Activated B cell treated with CpG ODN at 0.5 μM for 24 hours (primary cell): ENCODE measurements around the gene SLC16A7. TPM values are rescaled to one million over a fixed set of nuclear protein-coding genes. Genes with fewer than 3 reads are reported as not detected.

Source experiments
- ATAC-seq: fragments of 200-7000 bp; cut with Tn5 transposase; one replicate; pipeline ENCODE4 v1.10.0; 2021; ENCODE audit warnings: low read depth, mild to moderate bottlenecking, moderate library complexity
- CTCF ChIA-PET: fragments of 350-600 bp; sonication (Branson Sonifier 250); formaldehyde crosslinking; loops from one replicate; lab custom pipeline; 2021; ENCODE audit warnings: antibody characterized with exemption; lab: Charles Lee
- POLR2A ChIA-PET: fragments of 350-600 bp; sonication (Branson Sonifier 250); formaldehyde crosslinking; loops from one replicate; lab custom pipeline; 2021; ENCODE audit warnings: antibody characterized with exemption; lab: Charles Lee
- DNase-seq: peaks from one replicate; pipeline ENCODE4 v3.0.0; 2022
- H3K27ac Mint-ChIP-seq: one replicate; pipeline ENCODE4 v1.8.0; 2020; ENCODE audit warnings: mixed read lengths
- H3K27me3 Mint-ChIP-seq: one replicate; pipeline ENCODE4 v1.8.0; 2021; ENCODE audit warnings: mixed read lengths
- H3K36me3 Mint-ChIP-seq: one replicate; pipeline ENCODE4 v1.8.0; 2021; ENCODE audit warnings: low read depth, mixed read lengths
- H3K4me1 Mint-ChIP-seq: one replicate; pipeline ENCODE4 v1.8.0; 2021; ENCODE audit warnings: mixed read lengths
- H3K4me3 Mint-ChIP-seq: one replicate; pipeline ENCODE4 v1.8.0; 2020; ENCODE audit warnings: mild to moderate bottlenecking, mixed read lengths
- H3K9me3 Mint-ChIP-seq: one replicate; pipeline ENCODE4 v1.8.0; 2020; ENCODE audit warnings: mixed read lengths
- intact Hi-C: fragments of 100-400 bp; cut with micrococcal nuclease; formaldehyde crosslinking; loops from one replicate; pipeline ENCODE4 v1.15.1; 2024
- total RNA-seq: library from RNA; stranded (reverse); gene quantifications from 2 replicates; pipeline ENCODE4 v1.2.3, GENCODE V29; 2022
- TF ChIP-seq, protein P1 (sequence below): fragments of 200-600 bp; IDR thresholded peaks from one replicate; pipeline ENCODE4 v1.8.0; 2022; ENCODE audit warnings: antibody characterized with exemption, mild to moderate bottlenecking

Gene SLC16A7
- total RNA-seq, 1 donor from 2014 or later: 22.4 TPM

DNA sequence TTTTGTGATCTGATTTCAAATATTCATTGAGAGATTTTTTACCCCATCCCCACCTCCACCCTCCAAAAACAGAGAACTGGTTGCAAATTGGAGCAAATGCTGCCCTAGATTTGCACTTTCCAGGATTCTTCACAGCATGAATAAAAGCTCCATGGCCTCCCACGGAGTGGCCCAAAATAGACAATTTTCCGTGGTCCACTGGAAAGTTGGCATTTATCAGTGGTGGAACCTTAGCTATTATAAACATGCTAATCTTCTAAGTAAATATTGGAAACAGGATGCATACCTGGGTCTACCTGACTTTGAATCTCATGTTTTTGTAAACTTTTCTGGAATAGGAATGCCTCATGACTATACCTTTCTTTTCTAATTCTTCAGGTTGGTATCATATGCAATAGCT is 123.9 kb downstream of the SLC16A7 start:
- TF ChIP-seq, protein P1, sequence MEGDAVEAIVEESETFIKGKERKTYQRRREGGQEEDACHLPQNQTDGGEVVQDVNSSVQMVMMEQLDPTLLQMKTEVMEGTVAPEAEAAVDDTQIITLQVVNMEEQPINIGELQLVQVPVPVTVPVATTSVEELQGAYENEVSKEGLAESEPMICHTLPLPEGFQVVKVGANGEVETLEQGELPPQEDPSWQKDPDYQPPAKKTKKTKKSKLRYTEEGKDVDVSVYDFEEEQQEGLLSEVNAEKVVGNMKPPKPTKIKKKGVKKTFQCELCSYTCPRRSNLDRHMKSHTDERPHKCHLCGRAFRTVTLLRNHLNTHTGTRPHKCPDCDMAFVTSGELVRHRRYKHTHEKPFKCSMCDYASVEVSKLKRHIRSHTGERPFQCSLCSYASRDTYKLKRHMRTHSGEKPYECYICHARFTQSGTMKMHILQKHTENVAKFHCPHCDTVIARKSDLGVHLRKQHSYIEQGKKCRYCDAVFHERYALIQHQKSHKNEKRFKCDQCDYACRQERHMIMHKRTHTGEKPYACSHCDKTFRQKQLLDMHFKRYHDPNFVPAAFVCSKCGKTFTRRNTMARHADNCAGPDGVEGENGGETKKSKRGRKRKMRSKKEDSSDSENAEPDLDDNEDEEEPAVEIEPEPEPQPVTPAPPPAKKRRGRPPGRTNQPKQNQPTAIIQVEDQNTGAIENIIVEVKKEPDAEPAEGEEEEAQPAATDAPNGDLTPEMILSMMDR: no peak
- Mint-ChIP-seq H3K4me1 (peaks cover under 1% of the 10 kb centered on the region), H3K27me3 (no peaks in the 10 kb centered on the region), H3K4me3 (no peak overlapping the region), H3K27ac (no peak overlapping the region), H3K36me3 (peaks cover 13% of the 10 kb centered on the region), H3K9me3 (no peaks in the 10 kb centered on the region)
- ATAC-seq (no peak), DNase-seq (no peak)
- intact Hi-C loops: no loop called here
- POLR2A ChIA-PET: no interaction called here
- CTCF ChIA-PET: no interaction called here

DNA sequence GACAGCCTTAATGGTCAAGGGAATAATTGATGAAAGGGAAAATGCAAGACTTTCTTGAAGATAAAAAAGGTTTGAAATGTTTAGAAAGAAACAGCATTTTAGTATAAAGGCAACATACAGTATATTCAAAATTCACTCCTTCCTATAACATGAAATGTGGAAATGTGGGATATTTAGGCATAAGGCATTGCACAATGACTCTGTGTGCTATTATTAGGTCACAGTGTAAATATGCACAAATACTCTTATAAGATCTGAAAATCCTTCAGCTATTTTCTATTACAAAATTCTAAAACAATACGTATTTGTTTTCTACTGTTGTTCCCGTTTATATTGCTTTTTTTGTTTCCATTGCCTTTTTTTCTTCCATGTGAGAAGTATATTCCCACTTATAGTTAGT is 127.7 kb downstream of the SLC16A7 start:
- intact Hi-C loops: no loop called here
- Mint-ChIP-seq H3K4me1 (no peaks in the 10 kb centered on the region), H3K4me3 (no peak overlapping the region), H3K36me3 (no peaks in the 10 kb centered on the region), H3K9me3 (no peaks in the 10 kb centered on the region), H3K27me3 (no peaks in the 10 kb centered on the region), H3K27ac (no peak overlapping the region)
- no peak for ATAC-seq
- DNase-seq: no peak
- POLR2A ChIA-PET: interaction anchor here (0.6 kb wide), 1 partner anchor 9 kb away, joined by 4 read pairs; no protein-coding TSS in a partner anchor
- TF ChIP-seq, protein P1: no peak
- CTCF ChIA-PET: no interaction called here

DNA sequence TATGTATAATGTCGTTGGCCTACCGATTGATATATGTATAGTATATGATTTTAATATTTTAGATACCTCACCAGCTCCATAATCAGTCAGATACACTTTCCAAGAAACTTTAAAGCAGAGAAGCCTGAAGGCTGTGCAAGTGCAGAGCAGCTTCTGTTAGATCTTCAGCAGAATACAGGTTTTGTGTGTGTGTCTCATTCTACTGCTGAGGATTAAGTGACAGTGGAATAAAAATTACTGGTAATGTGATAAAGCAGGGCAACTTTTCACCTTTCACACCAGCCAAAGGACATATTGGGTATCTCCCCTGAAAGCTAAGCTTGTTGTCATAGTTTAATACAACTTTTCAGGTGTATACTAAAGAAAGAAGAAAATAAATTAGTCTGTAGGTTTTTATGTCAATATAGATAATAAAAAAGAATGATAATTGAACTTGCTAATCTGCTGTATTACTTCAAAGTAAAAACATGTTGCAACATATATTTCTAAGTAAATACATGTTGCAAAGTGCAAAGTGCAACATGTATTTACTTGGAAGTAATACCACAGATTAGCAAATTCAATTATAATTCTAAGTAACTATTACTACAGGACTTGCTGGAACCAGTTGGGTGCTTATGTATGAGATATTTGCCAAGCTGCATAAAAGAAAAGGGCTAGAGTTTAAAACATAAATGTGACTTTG is 128.3 kb downstream of the SLC16A7 start:
- intact Hi-C loops: no loop called here
- CTCF ChIA-PET: no interaction called here
- ATAC-seq (no peak), DNase-seq (no peak)
- Mint-ChIP-seq H3K4me3 (no peak overlapping the region), H3K36me3 (peaks cover 1% of the 10 kb centered on the region), H3K9me3 (no peaks in the 10 kb centered on the region), H3K4me1 (no peaks in the 10 kb centered on the region), H3K27me3 (no peaks in the 10 kb centered on the region), H3K27ac (no peak overlapping the region)
- TF ChIP-seq, protein P1: no peak
- POLR2A ChIA-PET: no interaction called here

DNA sequence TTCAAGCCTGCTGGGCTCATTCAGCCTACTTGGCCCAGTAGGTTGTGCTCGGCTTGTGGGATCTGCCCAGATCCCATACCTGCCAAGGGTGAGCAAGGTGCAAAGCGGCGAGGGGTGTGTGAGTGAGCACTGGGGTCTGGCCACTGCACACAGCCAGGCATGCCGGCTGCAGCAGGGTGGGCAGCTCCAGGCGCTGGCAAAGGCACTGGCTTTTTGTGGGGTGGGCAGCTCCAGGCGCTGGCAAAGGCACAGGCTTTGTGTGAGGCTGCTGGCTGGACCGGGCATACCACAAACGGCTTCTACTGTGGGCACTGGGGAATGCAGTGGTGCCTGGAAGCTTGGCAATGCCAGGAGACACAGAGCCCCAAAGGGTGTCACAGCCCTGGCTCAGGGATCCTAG is 137.4 kb downstream of the SLC16A7 start:
- no peak overlapping the region for H3K27ac Mint-ChIP-seq
- TF ChIP-seq, protein P1: no peak
- no peaks in the 10 kb centered on the region for H3K27me3 Mint-ChIP-seq
- CTCF ChIA-PET: no interaction called here
- no peaks in the 10 kb centered on the region for H3K9me3 Mint-ChIP-seq
- POLR2A ChIA-PET: no interaction called here
- DNase-seq (no peak), ATAC-seq (no peak)
- H3K4me1 Mint-ChIP-seq: peaks cover 4% of the 10 kb centered on the region
- H3K4me3 Mint-ChIP-seq: no peak overlapping the region
- peaks cover 19% of the 10 kb centered on the region for H3K36me3 Mint-ChIP-seq
- intact Hi-C loops: no loop called here

DNA sequence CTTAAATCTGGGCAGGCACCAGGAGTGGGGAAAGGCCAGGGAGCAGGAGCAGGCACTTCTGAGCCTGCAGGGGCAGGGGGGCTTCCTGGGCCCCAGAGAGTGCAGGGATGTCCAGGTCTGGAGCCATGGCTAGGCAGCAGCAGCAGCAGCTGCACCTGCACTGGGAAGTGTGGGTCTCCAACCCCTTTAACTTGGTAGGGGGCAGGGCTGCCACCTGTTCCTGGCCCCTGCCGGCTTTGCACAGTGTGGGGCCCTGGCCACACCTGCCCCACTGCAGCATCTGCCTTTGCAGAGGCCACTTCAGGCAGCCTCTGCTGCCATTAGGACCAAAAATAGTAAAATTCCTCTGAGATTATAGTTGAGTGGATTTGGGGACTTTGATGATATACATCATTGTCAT is 138.5 kb downstream of the SLC16A7 start:
- H3K36me3 Mint-ChIP-seq: peaks cover 17% of the 10 kb centered on the region
- ATAC-seq (no peak), DNase-seq (no peak)
- H3K4me3 Mint-ChIP-seq: no peak overlapping the region
- H3K9me3 Mint-ChIP-seq: no peaks in the 10 kb centered on the region
- ChIA-PET POLR2A (no interaction called here), CTCF (no interaction called here)
- TF ChIP-seq, protein P1: no peak
- no peak overlapping the region for H3K27ac Mint-ChIP-seq
- H3K27me3 Mint-ChIP-seq: no peaks in the 10 kb centered on the region
- intact Hi-C loops: no loop called here
- peaks cover 4% of the 10 kb centered on the region for H3K4me1 Mint-ChIP-seq
